NB4 (cell line): ENCODE measurements around the gene PRICKLE3.

Experiments used
- CTCF ChIP-seq: IDR thresholded peaks from one replicate; pipeline ENCODE4 v1.5.1; 2012; ENCODE audit warnings: low read depth, low read length
- MYC ChIP-seq: IDR thresholded peaks from 2 replicates; pipeline ENCODE4 v1.6.1; 2011; ENCODE audit warnings: low read depth, low read length
- POLR2A ChIP-seq: IDR thresholded peaks from 2 replicates; pipeline ENCODE4 v1.6.1; 2011; ENCODE audit warnings: mild to moderate bottlenecking; ENCODE audit not compliant: insufficient read length; ENCODE audit errors: extremely low read depth

- TF ChIP-seq POLR2A = no peak
- no peak for TF ChIP-seq CTCF
- TF ChIP-seq MYC = no peak
These were observed 32.7 kb downstream of the PRICKLE3 start for GRCh38 chrX:49153467-49153866.
